ENCODE results near the gene CHMP4A.

The CHMP4A gene

GRCh38 chr14:24171422-24172260 lies 41.6 kb downstream of the CHMP4A start, which contains the start of gene REC8:
Gene REC8, plus strand, starts transcription at chr14:24172080. Its CDS starts 473 bp downstream, at chr14:24172553.
- H3K9ac ChIP-seq: no peak within 1 kb of the TSS
- H3K27me3 ChIP-seq (ENCODE audit: control insufficient read depth, insufficient read depth, low read length): no peaks in the 10 kb centered on the region
- H3K27ac ChIP-seq: no peak within 1 kb of the TSS
- no peaks in the 10 kb centered on the region for H3K4me1 ChIP-seq
- no peak within 1 kb of the TSS for H3K4me2 ChIP-seq (ENCODE audit: low read length)
- H3K9me3 ChIP-seq (ENCODE audit: control insufficient read depth, low read length): no peaks in the 10 kb centered on the region
- H2AFZ ChIP-seq: no peak within 1 kb of the TSS
- no peak for TF ChIP-seq CTCF (IDR thresholded peaks at IDR 0.05)
- H3K36me3 ChIP-seq (ENCODE audit: control insufficient read depth, insufficient read depth, low read length): no peaks in the 10 kb centered on the region
- no peak within 1 kb of the TSS for H3K4me3 ChIP-seq (ENCODE audit: low read depth, low read length)
- H3K79me2 ChIP-seq: no peaks in the 10 kb centered on the region

- no peaks in the 10 kb centered on the region for H3K27me3 ChIP-seq (ENCODE audit: control insufficient read depth, insufficient read depth, low read length)
- no peak overlapping the region for H3K27ac ChIP-seq
- no peak for TF ChIP-seq CTCF (IDR thresholded peaks at IDR 0.05)
- H2AFZ ChIP-seq: no peak overlapping the region
- no peaks in the 10 kb centered on the region for H3K4me1 ChIP-seq
- no peaks in the 10 kb centered on the region for H3K79me2 ChIP-seq
- H3K4me2 ChIP-seq (ENCODE audit: low read length): no peak overlapping the region
- no peaks in the 10 kb centered on the region for H3K9me3 ChIP-seq (ENCODE audit: control insufficient read depth, low read length)
- H3K9ac ChIP-seq: no peak overlapping the region
- H3K36me3 ChIP-seq (ENCODE audit: control insufficient read depth, insufficient read depth, low read length): no peaks in the 10 kb centered on the region
- no peak overlapping the region for H3K4me3 ChIP-seq (ENCODE audit: low read depth, low read length)
Measured at GRCh38 chr14:24167469-24168114, 45.7 kb downstream of the CHMP4A start.

GRCh38 chr14:24165785-24166184 lies 47.5 kb downstream of the CHMP4A start:
- Histone ChIP-seq H3K4me3 (ENCODE audit: low read depth, low read length) (no peak overlapping the region), H3K79me2 (peaks cover 5% of the 10 kb centered on the region), H3K4me1 (peaks cover 6% of the 10 kb centered on the region), H3K4me2 (ENCODE audit: low read length) (no peak overlapping the region), H3K36me3 (ENCODE audit: control insufficient read depth, insufficient read depth, low read length) (no peaks in the 10 kb centered on the region), H3K9me3 (ENCODE audit: control insufficient read depth, low read length) (no peaks in the 10 kb centered on the region), H3K27me3 (ENCODE audit: control insufficient read depth, insufficient read depth, low read length) (no peaks in the 10 kb centered on the region), H3K9ac (no peak overlapping the region), H3K27ac (no peak overlapping the region), H2AFZ (no peak overlapping the region)
- no peak for TF ChIP-seq CTCF (IDR thresholded peaks at IDR 0.05)

- H3K4me2 ChIP-seq (ENCODE audit: low read length): no peak overlapping the region
- no peak overlapping the region for H3K9ac ChIP-seq
- peaks cover 6% of the 10 kb centered on the region for H3K4me1 ChIP-seq
- no peaks in the 10 kb centered on the region for H3K9me3 ChIP-seq (ENCODE audit: control insufficient read depth, low read length)
- H3K4me3 ChIP-seq (ENCODE audit: low read depth, low read length): no peak overlapping the region
- H3K27me3 ChIP-seq (ENCODE audit: control insufficient read depth, insufficient read depth, low read length): no peaks in the 10 kb centered on the region
- TF ChIP-seq CTCF (IDR thresholded peaks at IDR 0.05): no peak
- H3K36me3 ChIP-seq (ENCODE audit: control insufficient read depth, insufficient read depth, low read length): no peaks in the 10 kb centered on the region
- peaks cover 5% of the 10 kb centered on the region for H3K79me2 ChIP-seq
- H2AFZ ChIP-seq: no peak overlapping the region
- no peak overlapping the region for H3K27ac ChIP-seq
Measured at GRCh38 chr14:24164518-24164991, 48.7 kb downstream of the CHMP4A start.
